CD14-positive monocyte (primary cell): ENCODE measurements around the gene GFOD1. TPM values are rescaled to one million over a fixed set of nuclear protein-coding genes. Genes with fewer than 3 reads are reported as not detected.

ENCODE experiments used
- DNase-seq, 3 donors: peaks; one replicate each; pipeline ENCODE4 v3.0.0-alpha.2; 2011 to 2022
- H2AFZ ChIP-seq: 2 replicates; pipeline ENCODE4 v1.6.0; 2012; ENCODE audit warnings: mild to moderate bottlenecking, low read depth, low read length, inconsistent platforms; ENCODE audit not compliant: insufficient read depth, poor library complexity, severe bottlenecking
- H3K27ac ChIP-seq, 2 donors: 1 replicate in 1 of 2; 2 replicates in 1 of 2; pipeline ENCODE4 v1.5.1; 2012 to 2013; ENCODE audit warnings: low read length in 2 of 2, control low read depth in 1 of 2, inconsistent platforms in 1 of 2, low read depth in 1 of 2, mild to moderate bottlenecking in 1 of 2
- H3K27me3 ChIP-seq, 2 donors: one replicate each; pipeline versions ENCODE4 v1.6.0 to v1.6.1; 2011 to 2013; ENCODE audit warnings: low read length in 2 of 2; ENCODE audit not compliant: control insufficient read depth in 2 of 2, insufficient read depth in 2 of 2
- H3K36me3 ChIP-seq, 2 donors: replicated peaks in 1 of 2; 1 replicate in 1 of 2; 2 replicates in 1 of 2; pipeline versions ENCODE4 v1.5.1 to v1.6.1; 2012 to 2013; ENCODE audit warnings: low read length in 2 of 2, control low read depth in 1 of 2, inconsistent platforms in 1 of 2, mild to moderate bottlenecking in 1 of 2; ENCODE audit not compliant: insufficient read depth in 2 of 2, control insufficient read depth in 1 of 2
- H3K4me1 ChIP-seq, 2 donors: 1 replicate in 1 of 2; 2 replicates in 1 of 2; pipeline versions ENCODE4 v1.5.1 to v1.6.1; 2012 to 2013; ENCODE audit warnings: low read length in 2 of 2, control low read depth in 1 of 2, inconsistent platforms in 1 of 2, mild to moderate bottlenecking in 1 of 2, moderate library complexity in 1 of 2; ENCODE audit not compliant: insufficient read depth in 2 of 2, control insufficient read depth in 1 of 2
- H3K4me2 ChIP-seq: replicated peaks from 2 replicates; pipeline ENCODE3; 2012; ENCODE audit warnings: low read length, moderate library complexity, mild to moderate bottlenecking; ENCODE audit not compliant: poor library complexity, severe bottlenecking; ENCODE audit errors: extremely low read depth
- H3K4me3 ChIP-seq, 3 experiments: fragments of 200-600 bp in 1 of 3; sonication (generic) in 1 of 3; replicated peaks in 1 of 3; 1 replicate in 2 of 3; 2 replicates in 1 of 3; pipeline ENCODE4 v1.5.1; 2011 to 2013; ENCODE audit warnings: low read length in 3 of 3, mild to moderate bottlenecking in 3 of 3, control low read depth in 2 of 3, low read depth in 2 of 3, inconsistent platforms in 1 of 3, moderate library complexity in 1 of 3
- H3K79me2 ChIP-seq: 2 replicates; pipeline ENCODE4 v1.6.0; 2012; ENCODE audit warnings: mild to moderate bottlenecking, control low read depth, inconsistent platforms, low read length, moderate library complexity; ENCODE audit not compliant: insufficient read depth
- H3K9ac ChIP-seq: 2 replicates; pipeline ENCODE4 v1.6.0; 2017; ENCODE audit warnings: low read length, mild to moderate bottlenecking; ENCODE audit not compliant: insufficient read depth, poor library complexity, severe bottlenecking
- H3K9me3 ChIP-seq, 2 donors: replicated peaks in 1 of 2; 1 replicate in 1 of 2; 2 replicates in 1 of 2; pipeline versions ENCODE4 v1.5.1 to v1.6.1; 2012 to 2013; ENCODE audit warnings: low read length in 2 of 2, control low read depth in 1 of 2; ENCODE audit not compliant: control insufficient read depth in 1 of 2, insufficient read depth in 1 of 2
- H4K20me1 ChIP-seq: 2 replicates; pipeline ENCODE4 v1.6.0; 2012; ENCODE audit warnings: mild to moderate bottlenecking, low read length, control low read depth, moderate library complexity; ENCODE audit not compliant: insufficient read depth
- H3K27ac Mint-ChIP-seq, 7 donors: one replicate each; pipeline ENCODE4 v1.8.0; 2020; ENCODE audit warnings: mild to moderate bottlenecking in 7 of 7, mixed read lengths in 7 of 7, moderate library complexity in 6 of 7, inconsistent platforms in 2 of 7
- H3K27me3 Mint-ChIP-seq, 3 donors: one replicate each; pipeline ENCODE4 v1.8.0; 2021 to 2022; ENCODE audit warnings: low read depth in 3 of 3, mild to moderate bottlenecking in 3 of 3, mixed read lengths in 3 of 3, moderate library complexity in 3 of 3, inconsistent platforms in 1 of 3
- H3K36me3 Mint-ChIP-seq, 2 donors: one replicate each; pipeline ENCODE4 v1.8.0; 2020; ENCODE audit warnings: mixed read lengths in 2 of 2, inconsistent platforms in 1 of 2, mild to moderate bottlenecking in 1 of 2
- H3K4me1 Mint-ChIP-seq: one replicate; pipeline ENCODE4 v1.8.0; 2020; ENCODE audit warnings: mild to moderate bottlenecking, mixed read lengths
- H3K4me3 Mint-ChIP-seq, 2 donors: one replicate each; pipeline ENCODE4 v1.8.0; 2020; ENCODE audit warnings: mild to moderate bottlenecking in 2 of 2, mixed read lengths in 2 of 2, moderate library complexity in 1 of 2
- H3K9me3 Mint-ChIP-seq, 7 donors: one replicate each; pipeline ENCODE4 v1.8.0; 2020 to 2022; ENCODE audit warnings: mixed read lengths in 7 of 7, mild to moderate bottlenecking in 6 of 7, moderate library complexity in 6 of 7, inconsistent platforms in 2 of 7
- CTCF ChIP-seq: fragments of 200-600 bp; IDR thresholded peaks from one replicate; pipeline ENCODE4 v1.8.0; 2022; ENCODE audit warnings: antibody characterized with exemption, mild to moderate bottlenecking
- WGBS: methylation state at CpG from one replicate; pipeline ENCODE4 v1.1.5; 2013; ENCODE audit warnings: missing lambda C conversion rate; ENCODE audit not compliant: insufficient coverage; 5-methylcytosine and 5-hydroxymethylcytosine counted together
- intact Hi-C, 2 donors: fragments of 100-400 bp; cut with micrococcal nuclease; formaldehyde crosslinking; loops; one replicate each; pipeline versions ENCODE4 v1.15.0 to v1.15.1; 2023
- polyA plus RNA-seq, 3 donors: library from polyadenylated mRNA; depleted of rRNA in 1 of 3; unstranded in 2 of 3; stranded (reverse) in 1 of 3; fragments of 300-500 nt in 2 of 3; fragments of >200 nt in 1 of 3; fragmentation: Illumina TruSeq in 2 of 3; gene quantifications; 1 replicate in 2 of 3; 2 replicates in 1 of 3; pipeline ENCODE4 v1.2.3, GENCODE V29; 2012 to 2021

The GFOD1 gene
- polyA plus RNA-seq, 3 donors, result 2.4 to 8.7 (median 2.4) TPM

GRCh38 chr6:13473768-13474165 is 13.6 kb downstream of the GFOD1 start:
- Histone ChIP-seq H3K36me3 (peaks cover 0 to 10% of the 10 kb centered on the region in 2 donors), H3K9me3 (no peaks in the 10 kb centered on the region), H3K79me2 (peaks cover 5% of the 10 kb centered on the region), H2AFZ (no peak overlapping the region), H3K27me3 (no peaks in the 10 kb centered on the region), H3K9ac (no peak overlapping the region), H3K27ac (no peak overlapping the region), H3K4me3 (no peak overlapping the region), H4K20me1 (no peaks in the 10 kb centered on the region), H3K4me2 (no peak overlapping the region), H3K4me1 (peaks cover 7 to 18% of the 10 kb centered on the region in 2 donors)
- Mint-ChIP-seq H3K36me3 (peaks cover 25 to 27% of the 10 kb centered on the region in 2 donors), H3K27me3 (peaks cover 0 to 3% (median 2%) of the 10 kb centered on the region in 3 donors), H3K4me3 (no peak overlapping the region), H3K9me3 (no peaks in the 10 kb centered on the region), H3K4me1 (peaks cover 17% of the 10 kb centered on the region), H3K27ac (no peak overlapping the region)
- WGBS, result 12% methylated on average over 3 of the region's 8 CpGs
- TF ChIP-seq CTCF, result no peak
- intact Hi-C loops, result loop anchor here in 1 of 2 donors (10.0 kb wide), 1 partner anchor 129 kb away; no protein-coding TSS in a partner anchor
- DNase-seq, result no peak

GRCh38 chr6:13472976-13473767 is 14.2 kb downstream of the GFOD1 start:
- H3K36me3 ChIP-seq, result peaks cover 0 to 10% of the 10 kb centered on the region in 2 donors
- peaks cover 7 to 18% of the 10 kb centered on the region in 2 donors for H3K4me1 ChIP-seq
- DNase-seq, result no peak
- Mint-ChIP-seq H3K27me3 (peaks cover 0 to 2% (median 0%) of the 10 kb centered on the region in 3 donors), H3K9me3 (no peaks in the 10 kb centered on the region), H3K36me3 (peaks cover 24% of the 10 kb centered on the region in 2 donors), H3K27ac (no peak overlapping the region), H3K4me3 (no peak overlapping the region), H3K4me1 (peaks cover 12% of the 10 kb centered on the region)
- H4K20me1 ChIP-seq, result no peaks in the 10 kb centered on the region
- no peak overlapping the region for H3K9ac ChIP-seq
- 89% methylated on average over 2 of the region's 5 CpGs for WGBS
- H3K27me3 ChIP-seq, result no peaks in the 10 kb centered on the region
- no peak overlapping the region for H3K4me3 ChIP-seq
- H2AFZ ChIP-seq, result no peak overlapping the region
- H3K9me3 ChIP-seq, result no peaks in the 10 kb centered on the region
- intact Hi-C loops, result loop anchor here in 1 of 2 donors (10.0 kb wide), 1 partner anchor 128 kb away; no protein-coding TSS in a partner anchor
- no peak for TF ChIP-seq CTCF
- no peak overlapping the region for H3K4me2 ChIP-seq
- H3K27ac ChIP-seq, result no peak overlapping the region
- peaks cover 5% of the 10 kb centered on the region for H3K79me2 ChIP-seq
